Esophagus muscularis mucosa (tissue), 4 donors: Measurements from ENCODE around the gene MBOAT1. TPM values are rescaled to one million over a fixed set of nuclear protein-coding genes. Genes with fewer than 3 reads are reported as not detected.

ENCODE experiments used
- DNase-seq: peaks from one replicate; pipeline ENCODE4 v3.0.0-alpha.2; 2017; ENCODE audit errors: extremely low spot score
- H3K27ac ChIP-seq, 4 donors: fragments of 200-600 bp; sonication (generic); replicated peaks in 1 of 4; 1 replicate in 3 of 4; 2 replicates in 1 of 4; pipeline ENCODE4 v1.5.1; 2016 to 2019; ENCODE audit warnings: mild to moderate bottlenecking in 1 of 4
- H3K27me3 ChIP-seq, 4 donors: fragments of 200-600 bp; sonication (generic); one replicate each; pipeline versions ENCODE4 v1.5.1 to v1.6.0; 2016 to 2019
- H3K36me3 ChIP-seq, 4 donors: fragments of 200-600 bp; sonication (generic); one replicate each; pipeline ENCODE4 v1.5.1; 2016 to 2019
- H3K4me1 ChIP-seq, 4 donors: fragments of 200-600 bp; sonication (generic); one replicate each; pipeline ENCODE4 v1.5.1; 2016 to 2019
- H3K4me3 ChIP-seq, 4 donors: fragments of 200-600 bp; sonication (generic); 1 replicate in 2 of 4; 2 replicates in 2 of 4; pipeline ENCODE4 v1.5.1; 2016 to 2019; ENCODE audit warnings: mild to moderate bottlenecking in 4 of 4, moderate library complexity in 1 of 4
- H3K9me3 ChIP-seq, 4 donors: fragments of 200-600 bp; sonication (generic); 1 replicate in 3 of 4; 2 replicates in 1 of 4; pipeline ENCODE4 v1.5.1; 2016 to 2019
- EP300 ChIP-seq: sonication (generic); formaldehyde crosslinking; IDR thresholded peaks from one replicate; pipeline ENCODE4 v1.6.1; 2017; ENCODE audit warnings: antibody characterized with exemption
- POLR2A ChIP-seq: fragments of 450-650 bp; IDR thresholded peaks from one replicate; pipeline ENCODE4 v1.6.1; 2017; ENCODE audit warnings: antibody characterized with exemption, moderate library complexity, mild to moderate bottlenecking, low read depth
- POLR2AphosphoS5 ChIP-seq, 2 donors: sonication (generic); formaldehyde crosslinking; IDR thresholded peaks; one replicate each; pipeline ENCODE4 v1.6.1; 2017; ENCODE audit warnings: antibody characterized with exemption in 2 of 2
- WGBS: methylation state at CpG from one replicate; pipeline ENCODE4 v1.1.5; 2018; 5-methylcytosine and 5-hydroxymethylcytosine counted together
- intact Hi-C: fragments of 100-400 bp; cut with DNase I; formaldehyde crosslinking; loops from one replicate; pipeline ENCODE4 v1.15.1; 2023
- total RNA-seq, 4 donors: library from RNA; depleted of rRNA; stranded (reverse); fragments of >200 nt; gene quantifications; one replicate each; pipeline versions ENCODE4 v1.1.0 to v1.2.1, GENCODE V29; 2016
- TF ChIP-seq, protein P1 (sequence below), 3 experiments: fragments of 200-600 bp in 2 of 3; fragments of 450-650 bp in 1 of 3; sonication (generic) in 2 of 3; IDR thresholded peaks; one replicate each; pipeline ENCODE4 v1.5.1; 2017 to 2019; ENCODE audit warnings: antibody characterized with exemption in 3 of 3, mild to moderate bottlenecking in 2 of 3, moderate library complexity in 1 of 3

Gene MBOAT1
- total RNA-seq, 4 donors from 2014 or later = 4.3 to 5.6 (median 4.7) TPM

- no peak for DNase-seq
- intact Hi-C loops = no loop called here
- Histone ChIP-seq H3K27me3 (no peaks in the 10 kb centered on the region), H3K4me3 (no peak overlapping the region), H3K9me3 (no peaks in the 10 kb centered on the region), H3K4me1 (peaks cover 40 to 88% (median 70%) of the 10 kb centered on the region in 4 donors), H3K27ac (peak overlapping the region; percentile 12 to 48 (median 32)), H3K36me3 (no peaks in the 10 kb centered on the region)
- WGBS = 78% methylated on average over 4 of the region's 4 CpGs
- TF ChIP-seq, protein P1, sequence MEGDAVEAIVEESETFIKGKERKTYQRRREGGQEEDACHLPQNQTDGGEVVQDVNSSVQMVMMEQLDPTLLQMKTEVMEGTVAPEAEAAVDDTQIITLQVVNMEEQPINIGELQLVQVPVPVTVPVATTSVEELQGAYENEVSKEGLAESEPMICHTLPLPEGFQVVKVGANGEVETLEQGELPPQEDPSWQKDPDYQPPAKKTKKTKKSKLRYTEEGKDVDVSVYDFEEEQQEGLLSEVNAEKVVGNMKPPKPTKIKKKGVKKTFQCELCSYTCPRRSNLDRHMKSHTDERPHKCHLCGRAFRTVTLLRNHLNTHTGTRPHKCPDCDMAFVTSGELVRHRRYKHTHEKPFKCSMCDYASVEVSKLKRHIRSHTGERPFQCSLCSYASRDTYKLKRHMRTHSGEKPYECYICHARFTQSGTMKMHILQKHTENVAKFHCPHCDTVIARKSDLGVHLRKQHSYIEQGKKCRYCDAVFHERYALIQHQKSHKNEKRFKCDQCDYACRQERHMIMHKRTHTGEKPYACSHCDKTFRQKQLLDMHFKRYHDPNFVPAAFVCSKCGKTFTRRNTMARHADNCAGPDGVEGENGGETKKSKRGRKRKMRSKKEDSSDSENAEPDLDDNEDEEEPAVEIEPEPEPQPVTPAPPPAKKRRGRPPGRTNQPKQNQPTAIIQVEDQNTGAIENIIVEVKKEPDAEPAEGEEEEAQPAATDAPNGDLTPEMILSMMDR (IDR thresholded peaks at IDR 0.05) = no peak
- TF ChIP-seq EP300 = no peak
- TF ChIP-seq POLR2AphosphoS5 (IDR thresholded peaks at IDR 0.05) = no peak
- TF ChIP-seq POLR2A = no peak
These were observed 7.8 kb downstream of the MBOAT1 start for GRCh38 chr6:20204512-20204894.

DNA sequence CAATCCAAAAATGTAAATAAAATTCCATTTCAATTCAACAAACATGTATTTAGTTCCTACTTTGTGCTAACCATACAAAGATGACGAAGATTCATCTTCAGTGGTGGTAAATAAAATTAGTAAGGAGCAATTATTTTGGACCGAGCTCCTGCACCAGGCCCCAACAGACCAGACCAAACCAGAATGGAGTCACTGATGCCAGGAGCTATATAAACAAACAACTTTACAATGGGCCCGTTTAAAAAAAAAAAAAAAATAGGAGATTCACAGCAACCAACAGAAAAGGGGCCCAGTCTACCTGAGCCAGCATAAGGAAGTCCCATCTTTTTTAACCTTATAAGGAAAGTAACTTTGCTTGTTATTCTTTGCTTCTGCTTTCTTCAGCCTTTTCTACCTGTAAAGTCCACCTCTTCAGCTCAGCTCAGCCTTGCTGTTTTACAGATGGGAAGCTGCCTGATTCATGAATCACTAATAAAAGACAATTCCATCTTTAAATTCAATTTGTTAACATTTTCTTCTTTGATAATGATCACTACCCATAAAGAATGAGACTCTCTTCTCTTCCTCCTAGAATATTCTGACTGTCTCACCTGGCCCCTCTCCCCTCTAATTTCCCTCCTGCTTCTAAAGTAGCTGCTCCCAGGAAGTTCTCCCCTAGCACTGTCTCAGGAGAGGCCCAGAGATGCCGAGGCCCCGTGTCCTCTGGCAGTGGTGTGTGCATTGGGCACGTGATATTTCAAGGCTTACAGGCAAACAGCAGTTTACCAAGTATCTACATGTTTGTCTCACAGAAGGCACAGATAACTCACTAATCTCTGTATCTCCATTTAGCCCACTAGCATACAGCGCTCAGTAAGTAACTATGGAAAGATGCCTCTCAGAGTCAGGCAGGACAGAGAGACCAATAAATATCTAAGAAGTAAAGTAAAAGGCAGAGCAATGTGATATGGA, 8.4 kb downstream of the MBOAT1 start:
- no peak overlapping the region for H3K4me3 ChIP-seq
- no peak for DNase-seq
- WGBS = 62% methylated on average over 7 of the region's 7 CpGs
- H3K27ac ChIP-seq = peak overlapping the region; percentile 12 to 48 (median 32)
- intact Hi-C loops = no loop called here
- H3K4me1 ChIP-seq = peaks cover 35 to 82% (median 65%) of the 10 kb centered on the region in 4 donors
- no peak for TF ChIP-seq POLR2A
- no peaks in the 10 kb centered on the region for H3K36me3 ChIP-seq
- no peaks in the 10 kb centered on the region for H3K27me3 ChIP-seq
- no peaks in the 10 kb centered on the region for H3K9me3 ChIP-seq

DNA sequence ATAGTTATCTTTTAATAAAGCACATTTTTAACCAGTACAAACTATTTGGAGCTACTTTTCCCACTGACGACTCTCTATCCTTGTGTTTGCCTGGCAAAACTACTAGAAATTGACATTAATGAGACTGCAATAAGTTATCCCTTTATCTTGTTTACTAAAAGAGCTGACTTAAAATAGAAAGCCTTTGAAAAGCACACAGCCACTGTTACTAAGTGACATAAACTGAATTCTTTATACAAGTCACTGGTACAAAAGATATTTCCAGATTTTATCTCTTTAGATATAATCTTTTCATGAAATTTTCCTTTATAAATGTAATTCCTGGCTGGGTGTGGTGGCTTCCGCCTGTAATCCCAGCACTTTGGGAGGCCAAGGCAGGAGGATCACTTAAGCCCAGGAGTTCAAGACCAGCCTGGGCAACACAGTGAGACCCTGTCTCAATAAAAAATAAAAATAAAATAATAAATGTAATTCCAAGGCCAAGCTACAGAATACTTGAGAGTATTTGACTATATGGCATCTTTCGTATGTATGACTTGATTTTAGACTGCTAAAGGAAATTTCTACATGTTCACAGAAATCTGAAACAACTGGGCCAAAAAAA, 9.5 kb downstream of the MBOAT1 start:
- Histone ChIP-seq H3K4me1 (peaks cover 32 to 73% (median 61%) of the 10 kb centered on the region in 4 donors), H3K27ac (peak overlapping the region; percentile 1 to 24 (median 16)), H3K9me3 (no peaks in the 10 kb centered on the region), H3K36me3 (no peaks in the 10 kb centered on the region), H3K27me3 (no peaks in the 10 kb centered on the region), H3K4me3 (no peak overlapping the region)
- intact Hi-C loops = no loop called here
- 70% methylated on average over 3 of the region's 3 CpGs for WGBS
- no peak for DNase-seq
- TF ChIP-seq, protein P1 (IDR thresholded peaks at IDR 0.05) = no peak
- TF ChIP-seq EP300 (no peak), POLR2A (no peak), POLR2AphosphoS5 (IDR thresholded peaks at IDR 0.05) (no peak)

- TF ChIP-seq POLR2AphosphoS5 (IDR thresholded peaks at IDR 0.05) (no peak), POLR2A (no peak), EP300 (no peak)
- TF ChIP-seq, protein P1 (IDR thresholded peaks at IDR 0.05) = no peak
- H3K27me3 ChIP-seq = no peaks in the 10 kb centered on the region
- no peak for DNase-seq
- no peaks in the 10 kb centered on the region for H3K36me3 ChIP-seq
- 38% methylated on average over 1 of the region's 1 CpG for WGBS
- intact Hi-C loops = no loop called here
- H3K4me3 ChIP-seq = no peak overlapping the region
- H3K4me1 ChIP-seq = peaks cover 32 to 68% (median 60%) of the 10 kb centered on the region in 4 donors
- H3K27ac ChIP-seq = peak overlapping the region in 2 of 4 donors; percentile 1 to 21
- no peaks in the 10 kb centered on the region for H3K9me3 ChIP-seq
These were observed 10.0 kb downstream of the MBOAT1 start for GRCh38 chr6:20202324-20202658.
